Measurements from ENCODE around the gene REPS2. TPM values are rescaled to one million over a fixed set of nuclear protein-coding genes. Genes with fewer than 3 reads are reported as not detected.

The REPS2 gene
- total RNA-seq, 2 experiments from 2014 or later = 0.41 to 4.0 TPM

- TF ChIP-seq EZH2phosphoT487 (IDR thresholded peaks at IDR 0.05; ENCODE audit: borderline replicate concordance, low read depth, low read length) (no peak), CTCF (conservative IDR thresholded peaks at IDR 0.05; ENCODE audit: low read length) (no peak)
- Histone ChIP-seq H3K36me3 (ENCODE audit: insufficient read depth, low read length) (no peaks in the 10 kb centered on the region), H4K20me1 (ENCODE audit: insufficient read depth, low read length) (no peaks in the 10 kb centered on the region), H3K27ac (ENCODE audit: low read depth, low read length, poor library complexity, severe bottlenecking) (no peak overlapping the region), H3K79me2 (ENCODE audit: insufficient read depth, low read depth, low read length) (no peaks in the 10 kb centered on the region), H3K4me1 (ENCODE audit: insufficient read depth, low read length, poor library complexity, severe bottlenecking) (no peaks in the 10 kb centered on the region), H2AFZ (ENCODE audit: low read length) (no peak overlapping the region), H3K4me2 (ENCODE audit: low read length) (no peak overlapping the region), H3K4me3 (ENCODE audit: low read depth, low read length, poor library complexity, severe bottlenecking) (no peak overlapping the region), H3K9me3 (ENCODE audit: low read length) (no peaks in the 10 kb centered on the region), H3K9me2 (ENCODE audit: insufficient read depth, low read length) (no peaks in the 10 kb centered on the region)
- no peak for DNase-seq (ENCODE audit: low spot score)
- CTCF ChIA-PET (ENCODE audit: unreplicated experiment) = no interaction called here
- POLR2A ChIA-PET = no interaction called here
- intact Hi-C loops (cut with micrococcal nuclease; ENCODE audit: unreplicated experiment) = no loop called here
- BruUV-seq (replicated peaks) = no TSS peak
Measured at GRCh38 chrX:16990839-16991238, 44.4 kb downstream of the REPS2 start.

GRCh38 chrX:16992445-16992844 is 46.0 kb downstream of the REPS2 start:
- no peak overlapping the region for H2AFZ ChIP-seq (ENCODE audit: low read length)
- H3K9me2 ChIP-seq (ENCODE audit: insufficient read depth, low read length) = no peaks in the 10 kb centered on the region
- no peak for TF ChIP-seq CTCF (conservative IDR thresholded peaks at IDR 0.05; ENCODE audit: low read length)
- TF ChIP-seq EZH2phosphoT487 (IDR thresholded peaks at IDR 0.05; ENCODE audit: borderline replicate concordance, low read depth, low read length) = no peak
- CTCF ChIA-PET (ENCODE audit: unreplicated experiment) = no interaction called here
- no peak for DNase-seq (ENCODE audit: low spot score)
- no peaks in the 10 kb centered on the region for H3K36me3 ChIP-seq (ENCODE audit: insufficient read depth, low read length)
- H4K20me1 ChIP-seq (ENCODE audit: insufficient read depth, low read length) = no peaks in the 10 kb centered on the region
- H3K9me3 ChIP-seq (ENCODE audit: low read length) = no peaks in the 10 kb centered on the region
- no peak overlapping the region for H3K4me2 ChIP-seq (ENCODE audit: low read length)
- no peak overlapping the region for H3K4me3 ChIP-seq (ENCODE audit: low read depth, low read length, poor library complexity, severe bottlenecking)
- no peaks in the 10 kb centered on the region for H3K4me1 ChIP-seq (ENCODE audit: insufficient read depth, low read length, poor library complexity, severe bottlenecking)
- no peaks in the 10 kb centered on the region for H3K79me2 ChIP-seq (ENCODE audit: insufficient read depth, low read depth, low read length)
- BruUV-seq (replicated peaks) = no TSS peak
- no peak overlapping the region for H3K27ac ChIP-seq (ENCODE audit: low read depth, low read length, poor library complexity, severe bottlenecking)
- intact Hi-C loops (cut with micrococcal nuclease; ENCODE audit: unreplicated experiment) = no loop called here
- POLR2A ChIA-PET = no interaction called here

- no peak overlapping the region for H3K4me2 ChIP-seq (ENCODE audit: low read length)
- H4K20me1 ChIP-seq (ENCODE audit: insufficient read depth, low read length) = no peaks in the 10 kb centered on the region
- no peaks in the 10 kb centered on the region for H3K79me2 ChIP-seq (ENCODE audit: insufficient read depth, low read depth, low read length)
- no peak overlapping the region for H3K27ac ChIP-seq (ENCODE audit: low read depth, low read length, poor library complexity, severe bottlenecking)
- no TSS peak for BruUV-seq (replicated peaks)
- CTCF ChIA-PET (ENCODE audit: unreplicated experiment) = no interaction called here
- no peak overlapping the region for H2AFZ ChIP-seq (ENCODE audit: low read length)
- intact Hi-C loops (cut with micrococcal nuclease; ENCODE audit: unreplicated experiment) = no loop called here
- POLR2A ChIA-PET = interaction anchor here (0.6 kb wide), 2 partner anchors 32 to 249 kb away, joined by 3 read pairs; no protein-coding TSS in a partner anchor
- H3K4me1 ChIP-seq (ENCODE audit: insufficient read depth, low read length, poor library complexity, severe bottlenecking) = no peaks in the 10 kb centered on the region
- no peaks in the 10 kb centered on the region for H3K9me3 ChIP-seq (ENCODE audit: low read length)
- DNase-seq (ENCODE audit: low spot score) = no peak
- no peaks in the 10 kb centered on the region for H3K36me3 ChIP-seq (ENCODE audit: insufficient read depth, low read length)
- H3K4me3 ChIP-seq (ENCODE audit: low read depth, low read length, poor library complexity, severe bottlenecking) = no peak overlapping the region
- no peak for TF ChIP-seq CTCF (conservative IDR thresholded peaks at IDR 0.05; ENCODE audit: low read length)
- TF ChIP-seq EZH2phosphoT487 (IDR thresholded peaks at IDR 0.05; ENCODE audit: borderline replicate concordance, low read depth, low read length) = no peak
- no peaks in the 10 kb centered on the region for H3K9me2 ChIP-seq (ENCODE audit: insufficient read depth, low read length)
Measured at GRCh38 chrX:16992951-16993350, 46.5 kb downstream of the REPS2 start.
